Mucosa of rectum (tissue), 2 donors: ENCODE results near the gene PGAM2.

Source experiments
- H3K27ac ChIP-seq, 2 donors: one replicate each; pipeline ENCODE4 v1.7.0; 2013; ENCODE audit warnings: inconsistent platforms in 2 of 2, low read depth in 2 of 2, low read length in 2 of 2
- H3K27me3 ChIP-seq, 2 donors: one replicate each; pipeline ENCODE4 v1.7.0; 2013; ENCODE audit warnings: low read length in 2 of 2; ENCODE audit not compliant: control insufficient read depth in 2 of 2, insufficient read depth in 2 of 2
- H3K36me3 ChIP-seq, 2 donors: one replicate each; pipeline ENCODE4 v1.7.0; 2013; ENCODE audit warnings: low read length in 2 of 2; ENCODE audit not compliant: control insufficient read depth in 2 of 2, insufficient read depth in 2 of 2
- H3K4me1 ChIP-seq, 2 donors: one replicate each; pipeline ENCODE4 v1.7.0; 2013; ENCODE audit warnings: low read length in 2 of 2, mild to moderate bottlenecking in 1 of 2; ENCODE audit not compliant: control insufficient read depth in 2 of 2, insufficient read depth in 2 of 2
- H3K4me3 ChIP-seq, 2 donors: one replicate each; pipeline ENCODE4 v1.7.0; 2013; ENCODE audit warnings: low read length in 2 of 2
- H3K9ac ChIP-seq, 2 donors: one replicate each; pipeline ENCODE4 v1.7.0; 2013; ENCODE audit warnings: low read length in 2 of 2, low read depth in 1 of 2, mild to moderate bottlenecking in 1 of 2
- H3K9me3 ChIP-seq, 2 donors: one replicate each; pipeline ENCODE4 v1.7.0; 2013; ENCODE audit warnings: low read length in 2 of 2; ENCODE audit not compliant: control insufficient read depth in 2 of 2
- donor health status: healthy.
- donor health status: Normal muscosa, but diverticular disease.

PGAM2 gene

DNA sequence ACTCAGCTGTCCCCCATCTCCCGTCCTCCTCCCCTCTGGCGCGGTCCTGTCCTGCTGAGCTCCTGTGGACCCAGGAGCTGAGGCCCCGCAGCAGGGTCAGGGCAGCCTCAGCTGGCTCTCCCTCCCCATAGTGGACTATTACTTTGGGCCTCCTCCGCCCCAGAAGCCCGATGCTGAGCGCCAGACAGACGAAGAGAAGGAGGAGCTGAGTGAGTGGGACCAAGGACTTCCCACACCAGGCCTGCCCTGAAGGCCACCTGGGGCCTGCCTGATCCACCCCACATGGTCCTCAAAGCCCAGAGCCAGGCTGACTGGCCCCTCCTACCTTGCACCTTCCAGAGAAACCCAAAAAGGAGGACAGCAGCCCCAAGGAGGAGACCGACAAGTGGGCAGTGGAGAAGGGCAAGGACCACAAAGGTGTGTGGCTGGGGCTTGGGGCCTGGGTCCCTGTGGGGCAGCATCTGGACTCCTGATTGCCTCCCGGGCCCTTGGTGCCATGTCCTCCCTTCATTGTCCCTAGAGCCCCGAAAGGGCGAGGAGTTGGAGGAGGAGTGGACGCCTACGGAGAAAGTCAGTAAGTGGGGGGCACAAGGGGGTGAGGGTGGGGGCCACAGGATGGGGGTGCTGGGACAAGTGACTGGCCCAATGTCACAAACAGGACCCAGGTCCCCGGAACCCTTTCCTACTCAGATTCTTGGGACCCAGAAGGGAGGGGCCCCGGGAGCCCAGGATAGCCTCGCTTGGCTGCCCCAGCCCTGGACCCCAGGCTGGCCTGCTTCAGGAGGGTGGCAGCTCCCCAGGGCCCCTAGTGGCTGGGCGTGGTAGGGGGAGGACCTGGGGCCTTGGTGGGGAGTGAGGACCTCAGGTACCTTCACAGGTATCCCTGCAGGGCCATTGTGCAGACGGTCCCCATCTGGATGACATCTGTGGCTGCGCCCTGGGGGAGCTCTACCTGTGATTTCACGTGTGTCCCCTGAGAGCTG lies 43.7 kb upstream of the PGAM2 start:
- Histone ChIP-seq H3K36me3 (peaks cover 0 to under 1% of the 10 kb centered on the region in 2 donors), H3K27me3 (peaks cover 0 to 9% of the 10 kb centered on the region in 2 donors), H3K4me3 (no peak overlapping the region), H3K9me3 (no peaks in the 10 kb centered on the region), H3K9ac (no peak overlapping the region), H3K4me1 (peaks cover 2% of the 10 kb centered on the region in 2 donors), H3K27ac (no peak overlapping the region)

DNA sequence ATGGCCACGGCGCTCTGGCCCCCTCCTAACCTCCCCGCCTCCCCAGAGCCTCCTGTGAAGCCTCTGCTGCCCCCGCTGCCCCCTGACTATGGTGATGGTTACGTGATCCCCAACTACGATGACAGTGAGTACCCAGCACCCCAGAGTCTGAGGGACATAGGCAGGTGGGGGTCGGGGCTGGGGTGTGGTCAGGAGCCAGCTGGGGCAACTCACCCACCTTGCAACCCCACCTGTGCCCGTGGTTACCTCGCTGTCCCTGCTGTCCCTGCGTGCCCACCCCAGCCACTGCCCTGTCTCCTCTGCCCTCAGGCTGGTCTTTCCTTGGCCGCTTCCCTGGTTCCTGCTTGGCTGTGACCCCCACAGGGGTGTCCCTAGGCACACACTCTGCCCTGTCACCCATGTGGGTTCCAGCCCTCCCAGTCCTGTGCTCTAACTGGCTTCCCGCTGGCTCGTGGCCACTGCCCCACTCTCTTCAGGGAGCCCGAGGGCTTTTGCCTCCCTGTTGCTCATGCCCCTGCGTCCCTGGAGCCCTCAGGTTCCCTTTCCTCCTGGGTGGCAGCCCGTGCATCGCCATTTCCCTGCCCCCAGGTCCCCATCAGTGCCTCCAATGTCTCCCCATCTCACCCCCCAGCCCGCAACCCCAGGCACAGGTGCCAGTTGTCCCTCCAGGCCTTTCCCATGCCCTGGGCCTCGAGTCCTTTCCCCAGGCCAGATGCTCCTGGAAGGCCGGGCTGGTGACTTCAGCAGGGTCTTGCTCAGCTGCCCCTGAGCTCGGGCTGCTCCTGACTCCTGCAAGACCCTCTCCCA lies 42.8 kb upstream of the PGAM2 start:
- H3K27ac ChIP-seq, result no peak overlapping the region
- H3K4me3 ChIP-seq, result no peak overlapping the region
- no peaks in the 10 kb centered on the region for H3K36me3 ChIP-seq

DNA sequence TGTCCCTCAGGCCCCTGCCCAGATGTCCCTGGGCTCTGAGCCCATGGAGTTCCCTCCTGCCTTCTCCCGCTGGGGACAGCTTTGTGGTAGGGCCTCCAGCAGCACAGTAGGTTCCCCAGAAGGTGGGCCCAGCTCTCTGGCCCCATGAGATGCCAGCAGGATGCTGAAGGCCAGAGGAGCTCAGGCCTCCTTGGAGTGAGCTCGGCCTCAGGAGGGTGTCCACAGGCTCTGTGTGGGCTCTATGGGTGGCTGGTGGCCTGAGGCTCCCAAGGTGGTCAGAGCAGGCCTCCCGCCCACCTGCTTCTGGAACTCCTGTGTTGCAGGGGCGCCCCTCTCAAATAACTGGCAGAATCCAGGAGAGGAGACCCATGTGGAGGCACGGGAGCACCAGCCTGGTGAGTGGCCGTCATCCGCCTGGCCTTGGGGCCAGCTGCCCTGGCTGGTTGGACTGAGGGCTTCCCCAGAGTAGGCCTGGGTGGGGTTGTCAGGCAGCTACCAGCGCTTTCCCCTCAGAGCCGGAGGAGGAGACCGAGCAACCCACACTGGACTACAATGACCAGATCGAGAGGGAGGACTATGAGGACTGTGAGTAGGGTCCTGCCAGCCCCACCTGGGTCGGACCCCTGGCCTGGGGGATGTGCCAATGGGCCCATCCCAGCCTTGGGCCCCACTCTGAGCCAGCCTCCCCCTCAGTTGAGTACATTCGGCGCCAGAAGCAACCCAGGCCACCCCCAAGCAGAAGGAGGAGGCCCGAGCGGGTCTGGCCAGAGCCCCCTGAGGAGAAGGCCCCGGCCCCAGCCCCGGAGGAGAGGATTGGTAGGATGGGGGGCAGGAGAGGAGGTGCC lies 42.0 kb upstream of the PGAM2 start:
- no peak overlapping the region for H3K27ac ChIP-seq
- H3K36me3 ChIP-seq, result no peaks in the 10 kb centered on the region
- H3K27me3 ChIP-seq, result peaks cover 7 to 17% of the 10 kb centered on the region in 2 donors
- no peaks in the 10 kb centered on the region for H3K9me3 ChIP-seq
- no peak overlapping the region for H3K4me3 ChIP-seq
- no peak overlapping the region for H3K9ac ChIP-seq
- peaks cover 0 to 6% of the 10 kb centered on the region in 2 donors for H3K4me1 ChIP-seq

More for the DNA sequence above, 42.8 kb upstream of the PGAM2 start:
- Histone ChIP-seq H3K4me1 (peaks cover 2 to 6% of the 10 kb centered on the region in 2 donors), H3K9ac (no peak overlapping the region), H3K9me3 (no peaks in the 10 kb centered on the region), H3K27me3 (peaks cover 6 to 14% of the 10 kb centered on the region in 2 donors)

DNA sequence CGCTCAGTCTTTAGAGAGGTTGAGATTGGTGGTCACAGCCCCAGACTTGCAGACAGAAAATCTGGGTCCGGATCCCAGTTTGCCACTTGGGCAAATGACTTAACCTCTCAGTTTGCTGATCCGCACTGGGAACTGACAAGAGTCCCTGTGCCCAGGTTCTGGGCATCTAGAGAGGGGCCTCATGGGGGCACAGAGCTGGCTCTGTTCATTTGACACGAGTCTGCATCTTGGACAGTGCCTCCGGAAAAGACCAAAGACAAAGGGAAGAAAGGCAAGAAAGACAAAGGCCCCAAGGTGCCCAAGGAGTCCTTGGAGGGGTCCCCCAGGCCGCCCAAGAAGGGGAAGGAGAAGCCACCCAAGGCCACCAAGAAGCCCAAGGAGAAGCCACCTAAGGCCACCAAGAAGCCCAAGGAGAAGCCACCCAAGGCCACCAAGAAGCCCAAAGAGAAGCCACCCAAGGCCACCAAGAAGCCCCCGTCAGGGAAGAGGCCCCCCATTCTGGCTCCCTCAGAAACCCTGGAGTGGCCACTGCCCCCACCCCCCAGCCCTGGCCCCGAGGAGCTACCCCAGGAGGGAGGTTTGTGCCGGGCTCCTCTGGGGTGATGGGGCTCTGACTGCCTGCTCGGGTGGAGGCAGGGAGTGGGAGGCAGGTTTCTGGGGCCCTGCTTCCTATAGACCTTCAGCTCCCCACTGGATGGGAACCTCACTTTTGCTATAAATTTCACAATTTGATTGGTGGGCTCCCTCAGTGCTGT lies 41.1 kb upstream of the PGAM2 start:
- Histone ChIP-seq H3K4me3 (no peak overlapping the region), H3K27ac (no peak overlapping the region), H3K36me3 (no peaks in the 10 kb centered on the region), H3K9me3 (no peaks in the 10 kb centered on the region), H3K4me1 (peaks cover 0 to 6% of the 10 kb centered on the region in 2 donors), H3K9ac (no peak overlapping the region), H3K27me3 (peaks cover 7 to 17% of the 10 kb centered on the region in 2 donors)

DNA sequence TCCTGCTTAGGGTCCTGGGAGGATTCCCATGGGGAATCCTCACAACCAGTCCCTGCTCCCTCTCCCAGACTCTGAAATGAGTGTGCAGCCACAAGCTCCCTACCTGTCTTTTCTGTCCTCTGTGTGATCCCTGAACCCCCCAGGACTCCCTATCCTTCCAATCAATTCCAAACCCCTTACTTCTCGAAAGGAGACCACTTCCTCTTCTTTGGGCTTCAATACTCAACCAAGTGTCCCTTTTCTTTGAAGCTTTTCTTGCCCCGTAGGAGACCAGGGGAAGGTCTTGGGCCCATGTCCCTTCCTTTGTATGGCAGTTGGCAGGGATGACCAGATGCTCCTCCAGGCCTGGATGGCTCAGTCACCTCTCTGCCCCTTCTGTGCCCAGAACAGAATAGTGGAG lies 40.5 kb upstream of the PGAM2 start:
- peak overlapping the region in 1 of 2 donors; percentile 75 for H3K4me3 ChIP-seq
- H3K9ac ChIP-seq, result no peak overlapping the region
- no peak overlapping the region for H3K27ac ChIP-seq
- no peaks in the 10 kb centered on the region for H3K36me3 ChIP-seq
- peaks cover 3 to 6% of the 10 kb centered on the region in 2 donors for H3K4me1 ChIP-seq
- H3K9me3 ChIP-seq, result no peaks in the 10 kb centered on the region
- peaks cover 7 to 17% of the 10 kb centered on the region in 2 donors for H3K27me3 ChIP-seq

DNA sequence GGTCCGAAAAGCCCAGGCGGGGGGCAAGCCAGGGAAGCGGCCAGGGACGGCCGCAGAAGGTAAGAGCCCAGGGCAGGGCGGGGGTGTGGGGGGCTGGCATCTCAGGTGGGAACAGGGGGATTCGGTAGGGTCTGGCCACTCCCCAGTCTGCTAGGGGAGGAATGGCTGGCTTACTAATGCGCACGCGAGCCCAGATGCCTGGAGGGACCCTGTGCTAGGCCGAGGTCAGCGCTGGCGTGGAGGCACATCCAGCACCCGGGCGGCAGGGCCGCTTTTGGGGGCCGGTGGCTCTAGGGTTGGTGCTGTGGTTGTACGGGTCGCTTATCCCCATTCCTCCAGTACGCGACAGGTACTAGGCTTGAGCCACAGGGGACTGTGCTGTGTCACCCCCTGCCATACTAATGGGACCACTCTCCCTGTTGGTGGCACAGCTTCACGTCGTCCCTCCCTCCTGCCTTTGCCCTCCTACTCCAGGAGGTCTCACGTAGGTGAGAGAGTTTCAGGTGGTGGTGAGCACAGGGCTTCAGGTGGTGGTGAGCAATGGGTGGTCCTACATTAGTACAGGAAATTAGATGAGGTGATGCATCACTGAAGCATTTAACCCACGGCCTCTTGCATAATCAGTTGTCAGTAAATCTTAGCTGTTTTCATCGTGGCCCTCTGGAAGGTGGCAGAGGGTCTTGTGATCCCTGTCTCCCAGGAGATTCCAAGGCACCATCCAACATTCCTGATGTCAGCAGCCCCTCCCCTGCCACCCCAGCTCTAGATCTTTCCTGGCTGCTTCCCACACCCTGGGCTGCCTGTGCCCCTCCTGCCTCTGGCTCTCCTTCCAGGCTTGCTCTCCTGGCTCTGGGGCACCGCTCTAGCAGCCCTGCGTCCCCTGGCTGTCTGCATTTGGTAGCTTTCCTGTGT lies 39.7 kb upstream of the PGAM2 start:
- H3K9me3 ChIP-seq, result no peaks in the 10 kb centered on the region
- H3K4me1 ChIP-seq, result peaks cover 5 to 6% of the 10 kb centered on the region in 2 donors
- peak overlapping the region; percentile 26 to 52 for H3K9ac ChIP-seq
- H3K36me3 ChIP-seq, result no peaks in the 10 kb centered on the region
- peaks cover 7 to 17% of the 10 kb centered on the region in 2 donors for H3K27me3 ChIP-seq
- H3K4me3 ChIP-seq, result peak overlapping the region; percentile 59 to 75
- H3K27ac ChIP-seq, result peak overlapping the region; percentile 51 to 72

DNA sequence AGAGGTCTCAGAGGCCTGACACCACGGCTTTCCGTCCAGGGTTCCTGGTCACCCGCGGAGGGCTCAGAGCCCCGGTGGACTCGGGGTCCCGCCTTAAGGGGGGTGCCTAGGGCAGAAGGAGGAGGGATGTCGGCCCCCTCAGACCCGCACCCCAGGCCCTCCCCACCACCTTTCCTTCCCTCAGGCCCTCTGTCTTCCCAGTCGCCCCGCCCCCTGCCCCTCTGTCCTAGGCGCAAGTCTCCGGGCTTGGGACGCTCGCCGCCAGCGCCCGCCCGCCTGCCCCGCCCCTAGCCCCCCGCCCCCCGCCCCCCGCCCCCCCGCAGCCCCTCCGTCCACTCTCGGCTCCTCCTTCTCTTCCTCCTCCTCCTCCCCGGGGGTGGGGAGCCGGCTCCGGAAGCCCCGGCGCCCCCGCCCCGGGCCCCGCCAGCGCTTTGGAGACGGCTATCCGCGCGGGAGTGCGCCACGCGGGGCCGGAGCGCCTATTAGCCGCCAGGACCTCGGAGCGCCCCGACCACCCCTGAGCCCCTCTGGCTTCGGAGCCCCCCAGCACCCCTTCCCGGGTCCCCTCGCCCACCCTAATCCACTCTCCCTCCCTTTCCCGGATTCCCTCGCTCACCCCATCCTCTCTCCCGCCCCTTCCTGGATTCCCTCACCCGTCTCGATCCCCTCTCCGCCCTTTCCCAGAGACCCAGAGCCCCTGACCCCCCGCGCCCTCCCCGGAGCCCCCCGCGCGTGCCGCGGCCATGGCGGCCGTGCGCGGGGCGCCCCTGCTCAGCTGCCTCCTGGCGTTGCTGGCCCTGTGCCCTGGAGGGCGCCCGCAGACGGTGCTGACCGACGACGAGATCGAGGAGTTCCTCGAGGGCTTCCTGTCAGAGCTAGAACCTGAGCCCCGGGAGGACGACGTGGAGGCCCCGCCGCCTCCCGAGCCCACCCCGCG lies 38.8 kb upstream of the PGAM2 start, which contains the start of gene AEBP1:
TSS of gene AEBP1 (plus strand) at position 423 of the 937 bp plus-strand sequence. CDS start at position 744, 321 bp downstream.
- peak within 1 kb of the TSS; percentile 59 to 75 for H3K4me3 ChIP-seq

DNA sequence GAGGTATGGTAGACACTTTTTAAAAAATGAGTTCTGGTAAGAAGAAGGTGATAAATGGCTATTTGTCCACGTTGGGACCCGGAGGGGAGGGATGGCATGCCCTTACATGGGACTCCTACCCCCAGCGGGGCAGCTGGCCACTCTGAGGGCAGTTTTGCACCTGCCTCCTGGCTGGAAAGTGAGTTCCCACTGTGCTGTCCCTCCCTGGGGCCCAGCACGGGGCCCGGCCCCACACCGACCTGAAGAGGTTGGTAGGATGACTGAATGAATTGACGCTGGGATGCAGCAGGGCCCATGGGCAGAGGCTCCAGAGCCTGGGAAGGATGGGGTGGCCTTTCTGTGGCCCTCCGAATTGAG lies 38.2 kb upstream of the PGAM2 start:
- Histone ChIP-seq H3K9ac (no peak overlapping the region), H3K27ac (peak overlapping the region in 1 of 2 donors; percentile 48), H3K4me3 (peak overlapping the region; percentile 13 to 30), H3K4me1 (peaks cover 5 to 6% of the 10 kb centered on the region in 2 donors), H3K36me3 (no peaks in the 10 kb centered on the region), H3K27me3 (peaks cover 7 to 17% of the 10 kb centered on the region in 2 donors), H3K9me3 (no peaks in the 10 kb centered on the region)

More for the DNA sequence above, 38.8 kb upstream of the PGAM2 start, which contains the start of gene AEBP1:
- Histone ChIP-seq H3K27me3 (peaks cover 7 to 17% of the 10 kb centered on the region in 2 donors), H3K4me1 (peaks cover 5 to 6% of the 10 kb centered on the region in 2 donors), H3K9me3 (no peaks in the 10 kb centered on the region), H3K36me3 (no peaks in the 10 kb centered on the region), H3K9ac (peak within 1 kb of the TSS; percentile 26 to 52), H3K27ac (peak within 1 kb of the TSS; percentile 51 to 72)
